Neural progenitor cell (in vitro differentiated cells): ENCODE data around the gene SLC5A2. TPM values are rescaled to one million over a fixed set of nuclear protein-coding genes. Genes with fewer than 3 reads are reported as not detected.

ENCODE experiments used
- DNase-seq: peaks from one replicate; pipeline ENCODE4 v3.0.0-alpha.2; 2016; ENCODE audit warnings: low spot score
- H2AFZ ChIP-seq: fragments of 200-600 bp; sonication (generic); replicated peaks from 2 replicates; pipeline ENCODE4 v1.6.1; 2016; ENCODE audit warnings: antibody characterized with exemption
- H3F3A ChIP-seq: fragments of 200-600 bp; sonication (generic); 2 replicates; pipeline ENCODE4 v1.6.1; 2016; ENCODE audit warnings: antibody characterized with exemption, low read depth
- H3K27ac ChIP-seq: fragments of 200-600 bp; sonication (generic); 2 replicates; pipeline ENCODE4 v1.5.1; 2016; ENCODE audit warnings: mild to moderate bottlenecking
- H3K27me3 ChIP-seq: fragments of 200-600 bp; sonication (generic); 2 replicates; pipeline ENCODE4 v1.6.1; 2016; ENCODE audit warnings: mild to moderate bottlenecking, moderate library complexity
- H3K36me3 ChIP-seq: fragments of 200-600 bp; sonication (generic); 2 replicates; pipeline ENCODE4 v1.5.1; 2016
- H3K4me1 ChIP-seq: fragments of 200-600 bp; sonication (generic); 2 replicates; pipeline ENCODE4 v1.6.1; 2016; ENCODE audit warnings: mixed run types
- H3K4me2 ChIP-seq: fragments of 200-600 bp; sonication (generic); 2 replicates; pipeline ENCODE4 v1.6.1; 2016
- H3K4me3 ChIP-seq: fragments of 200-600 bp; sonication (generic); 2 replicates; pipeline ENCODE4 v1.5.1; 2016
- H3K79me2 ChIP-seq: fragments of 200-600 bp; sonication (generic); 2 replicates; pipeline ENCODE4 v1.6.1; 2016; ENCODE audit warnings: low read depth
- H3K9ac ChIP-seq: fragments of 200-600 bp; sonication (generic); 2 replicates; pipeline ENCODE4 v1.6.1; 2016
- H3K9me3 ChIP-seq: fragments of 200-600 bp; sonication (generic); 2 replicates; pipeline ENCODE4 v1.5.1; 2016; ENCODE audit warnings: low read depth
- H4K20me1 ChIP-seq: fragments of 200-600 bp; sonication (generic); 2 replicates; pipeline ENCODE4 v1.6.1; 2016; ENCODE audit warnings: low read depth
- H3K27ac Mint-ChIP-seq: 3 replicates; pipeline ENCODE4 v1.8.0; 2021; ENCODE audit warnings: mixed read lengths
- H3K27me3 Mint-ChIP-seq: 2 replicates; pipeline ENCODE4 v1.8.0; 2022; ENCODE audit warnings: low read depth, mild to moderate bottlenecking, inconsistent platforms, moderate library complexity, mixed read lengths; ENCODE audit not compliant: insufficient read depth
- H3K36me3 Mint-ChIP-seq: 3 replicates; pipeline ENCODE4 v1.8.0; 2021; ENCODE audit warnings: mixed read lengths
- H3K4me1 Mint-ChIP-seq: 3 replicates; pipeline ENCODE4 v1.8.0; 2021; ENCODE audit warnings: mixed read lengths
- H3K4me3 Mint-ChIP-seq: 3 replicates; pipeline ENCODE4 v1.8.0; 2021; ENCODE audit warnings: mild to moderate bottlenecking, moderate library complexity, mixed read lengths
- H3K9me3 Mint-ChIP-seq: 3 replicates; pipeline ENCODE4 v1.8.0; 2020; ENCODE audit warnings: mixed read lengths
- EZH2 ChIP-seq: fragments of 200-600 bp; sonication (generic); IDR thresholded peaks from 2 replicates; pipeline ENCODE4 v1.6.1; 2017; ENCODE audit warnings: antibody characterized with exemption, mild to moderate bottlenecking, moderate library complexity
- EZH2phosphoT487 ChIP-seq: fragments of 200-600 bp; sonication (generic); IDR thresholded peaks from 2 replicates; pipeline ENCODE4 v1.6.1; 2017; ENCODE audit warnings: antibody characterized with exemption
- total RNA-seq: library from RNA; depleted of rRNA; stranded (reverse); fragments of >200 nt; gene quantifications from 2 replicates; pipeline ENCODE4 v1.2.3, GENCODE V29; 2015; ENCODE audit warnings: low replicate concordance
- TF ChIP-seq, protein P1 (sequence below): fragments of 200-600 bp; sonication (generic); IDR thresholded peaks from 2 replicates; pipeline ENCODE4 v1.5.1; 2017; ENCODE audit warnings: antibody characterized with exemption, mild to moderate bottlenecking

SLC5A2 gene
- total RNA-seq, 1 donor from 2014 or later: not detected

DNA sequence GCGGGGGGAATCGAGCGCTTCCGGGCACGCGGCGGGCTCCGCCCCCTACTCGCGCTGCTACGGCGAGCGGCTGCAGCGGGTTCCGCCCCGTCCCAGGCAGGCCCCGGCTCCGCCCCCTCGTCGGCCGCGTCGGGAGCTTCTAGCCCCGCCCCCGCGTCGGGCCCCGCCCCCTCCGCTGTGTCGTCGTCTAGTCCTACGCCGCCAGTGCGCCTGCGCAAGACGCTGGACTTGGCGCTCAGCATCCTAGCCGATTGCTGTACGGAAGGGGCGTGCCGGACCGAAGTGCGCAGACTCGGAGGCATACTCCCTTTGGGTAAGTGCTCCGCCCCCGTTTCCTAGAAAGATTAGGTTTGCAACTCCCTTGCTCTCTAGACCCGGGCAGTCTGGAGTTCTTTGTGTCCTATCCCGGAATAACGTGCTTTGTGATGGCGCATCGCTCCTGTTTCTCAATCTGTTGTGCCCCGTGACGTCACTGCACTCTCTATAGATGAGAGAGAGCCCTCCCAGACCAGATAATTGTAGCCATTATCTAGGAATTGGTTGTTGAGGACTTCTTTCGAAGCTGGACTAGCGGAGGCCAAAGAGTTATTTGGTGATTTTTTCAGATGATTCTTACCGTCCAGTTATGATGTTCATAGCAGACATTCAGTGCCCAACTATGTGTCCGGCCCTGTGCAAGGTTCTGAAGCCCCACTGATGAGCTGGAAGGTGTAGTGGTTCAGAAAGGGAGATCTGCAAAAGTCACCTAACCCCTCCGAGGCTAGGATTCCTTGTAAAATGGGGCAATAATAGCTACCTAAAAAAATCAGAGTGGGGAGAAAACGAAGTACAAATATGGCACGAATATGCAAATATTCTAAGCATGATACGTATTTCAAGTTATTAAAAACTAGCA lies 23.0 kb upstream of the SLC5A2 start:
- Histone ChIP-seq H3K9ac (peak overlapping the region; percentile 96), H3K27me3 (no peaks in the 10 kb centered on the region), H3K9me3 (no peaks in the 10 kb centered on the region), H4K20me1 (peaks cover 39% of the 10 kb centered on the region), H3K27ac (peak overlapping the region; percentile 97), H3K79me2 (peaks cover 33% of the 10 kb centered on the region), H3K4me2 (peak overlapping the region; percentile 98), H3K4me1 (peaks cover 5% of the 10 kb centered on the region), H3K4me3 (peak overlapping the region; percentile 70), H3K36me3 (no peaks in the 10 kb centered on the region), H2AFZ (peak overlapping the region; percentile 88), H3F3A (peaks cover 26% of the 10 kb centered on the region)
- Mint-ChIP-seq H3K4me1 (peaks cover 23% of the 10 kb centered on the region), H3K4me3 (peak overlapping the region; percentile 93), H3K9me3 (no peaks in the 10 kb centered on the region), H3K27ac (peak overlapping the region; percentile 93), H3K36me3 (no peaks in the 10 kb centered on the region), H3K27me3 (no peaks in the 10 kb centered on the region)
- peak; percentile 100 for DNase-seq
- TF ChIP-seq EZH2phosphoT487 (no peak), EZH2 (no peak)
- TF ChIP-seq, protein P1, sequence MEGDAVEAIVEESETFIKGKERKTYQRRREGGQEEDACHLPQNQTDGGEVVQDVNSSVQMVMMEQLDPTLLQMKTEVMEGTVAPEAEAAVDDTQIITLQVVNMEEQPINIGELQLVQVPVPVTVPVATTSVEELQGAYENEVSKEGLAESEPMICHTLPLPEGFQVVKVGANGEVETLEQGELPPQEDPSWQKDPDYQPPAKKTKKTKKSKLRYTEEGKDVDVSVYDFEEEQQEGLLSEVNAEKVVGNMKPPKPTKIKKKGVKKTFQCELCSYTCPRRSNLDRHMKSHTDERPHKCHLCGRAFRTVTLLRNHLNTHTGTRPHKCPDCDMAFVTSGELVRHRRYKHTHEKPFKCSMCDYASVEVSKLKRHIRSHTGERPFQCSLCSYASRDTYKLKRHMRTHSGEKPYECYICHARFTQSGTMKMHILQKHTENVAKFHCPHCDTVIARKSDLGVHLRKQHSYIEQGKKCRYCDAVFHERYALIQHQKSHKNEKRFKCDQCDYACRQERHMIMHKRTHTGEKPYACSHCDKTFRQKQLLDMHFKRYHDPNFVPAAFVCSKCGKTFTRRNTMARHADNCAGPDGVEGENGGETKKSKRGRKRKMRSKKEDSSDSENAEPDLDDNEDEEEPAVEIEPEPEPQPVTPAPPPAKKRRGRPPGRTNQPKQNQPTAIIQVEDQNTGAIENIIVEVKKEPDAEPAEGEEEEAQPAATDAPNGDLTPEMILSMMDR: no peak

GRCh38 chr16:31460582-31461002 lies 22.3 kb upstream of the SLC5A2 start:
- H3K4me2 ChIP-seq: peak overlapping the region; percentile 77
- no peak overlapping the region for H2AFZ ChIP-seq
- no peak overlapping the region for H3K9ac ChIP-seq
- Mint-ChIP-seq H3K36me3 (peaks cover 2% of the 10 kb centered on the region), H3K9me3 (no peaks in the 10 kb centered on the region), H3K4me1 (peaks cover 18% of the 10 kb centered on the region), H3K4me3 (peak overlapping the region; percentile 87), H3K27ac (no peak overlapping the region), H3K27me3 (no peaks in the 10 kb centered on the region)
- no peak overlapping the region for H3K27ac ChIP-seq
- H3K9me3 ChIP-seq: no peaks in the 10 kb centered on the region
- H3F3A ChIP-seq: peaks cover 26% of the 10 kb centered on the region
- peaks cover 32% of the 10 kb centered on the region for H4K20me1 ChIP-seq
- DNase-seq: peak; percentile 58
- no peaks in the 10 kb centered on the region for H3K27me3 ChIP-seq
- H3K79me2 ChIP-seq: peaks cover 27% of the 10 kb centered on the region
- H3K4me3 ChIP-seq: peak overlapping the region; percentile 70
- TF ChIP-seq, protein P1: peak; percentile 67
- no peak for TF ChIP-seq EZH2phosphoT487
- H3K36me3 ChIP-seq: no peaks in the 10 kb centered on the region
- H3K4me1 ChIP-seq: peaks cover 5% of the 10 kb centered on the region

DNA sequence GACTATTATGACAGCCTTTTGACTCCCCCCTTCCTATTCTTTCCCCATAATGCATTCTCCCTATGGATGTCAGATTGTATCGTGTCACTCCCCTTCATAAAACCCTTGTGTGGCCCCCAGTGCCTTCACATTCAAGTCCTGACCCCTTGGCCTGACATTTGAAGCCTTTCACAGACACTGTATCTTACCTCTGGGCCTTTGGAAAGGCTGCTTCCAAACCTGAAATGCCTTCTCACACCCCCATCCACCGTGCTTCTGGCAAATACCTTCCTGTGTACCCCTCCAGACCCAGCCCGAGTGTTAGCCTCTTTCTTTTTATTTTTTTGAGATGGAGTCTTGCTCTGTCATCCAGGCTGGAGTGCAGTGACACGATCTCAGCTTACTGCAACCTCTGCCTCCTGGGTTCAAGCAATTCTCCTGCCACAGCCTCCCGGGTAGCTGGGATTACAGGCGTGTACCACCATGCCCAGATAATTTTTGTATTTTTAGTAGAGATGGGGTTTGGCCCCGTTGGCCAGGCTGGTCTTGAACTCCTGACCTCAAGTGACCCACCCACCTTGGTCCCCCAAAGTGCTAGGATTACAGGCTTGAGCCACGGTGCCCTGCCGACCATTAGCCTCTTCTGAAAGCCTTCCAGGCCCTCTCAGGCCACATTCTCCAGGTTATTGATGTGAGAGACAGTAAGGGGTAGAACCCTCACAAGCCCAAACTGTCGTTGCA lies 21.6 kb upstream of the SLC5A2 start:
- Mint-ChIP-seq H3K9me3 (no peaks in the 10 kb centered on the region), H3K4me1 (peaks cover 14% of the 10 kb centered on the region), H3K36me3 (peaks cover 2% of the 10 kb centered on the region), H3K27me3 (peaks cover 2% of the 10 kb centered on the region), H3K4me3 (peak overlapping the region; percentile 72), H3K27ac (no peak overlapping the region)
- TF ChIP-seq, protein P1: no peak
- TF ChIP-seq EZH2: no peak
- TF ChIP-seq EZH2phosphoT487: no peak
- Histone ChIP-seq H3K9ac (no peak overlapping the region), H3F3A (peaks cover 26% of the 10 kb centered on the region), H2AFZ (no peak overlapping the region), H3K27me3 (no peaks in the 10 kb centered on the region), H3K27ac (no peak overlapping the region), H3K4me2 (no peak overlapping the region), H4K20me1 (peaks cover 25% of the 10 kb centered on the region), H3K36me3 (no peaks in the 10 kb centered on the region), H3K79me2 (peaks cover 22% of the 10 kb centered on the region), H3K4me3 (no peak overlapping the region), H3K4me1 (peaks cover 5% of the 10 kb centered on the region), H3K9me3 (no peaks in the 10 kb centered on the region)
- no peak for DNase-seq
